ENCODE measurements around the gene RPGRIP1L.

GRCh38 chr16:53581784-53582183 is 121.9 kb downstream of the RPGRIP1L start:
- TF ChIP-seq POLR2A (IDR thresholded peaks at IDR 0.05) (no peak), CTCF (IDR thresholded peaks at IDR 0.05) (no peak)
